ENCODE results near the gene FTCDNL1. TPM values are rescaled to one million over a fixed set of nuclear protein-coding genes. Genes with fewer than 3 reads are reported as not detected.

Gene FTCDNL1
- total and polyA plus RNA-seq, 2 of the 13 experiments (the other 11 are each of a cell fraction or from before 2014, with no cell fraction given) = 0.98 to 1.4 TPM

- no peak for FAIRE-seq
- ATAC-seq = no peak
- no peak overlapping the region for H3K4me3 ChIP-seq (replicated peaks in 1 of 3; ENCODE audit: insufficient read depth in 1 of 3, low read depth in 2 of 3, low read length in 3 of 3)
- no peak overlapping the region for H3K9ac ChIP-seq (ENCODE audit: insufficient read depth, low read depth, low read length)
- peaks cover 0 to 6% of the 10 kb centered on the region in 2 experiments; a peak in 2 of 5 replicates for H3K27me3 ChIP-seq (ENCODE audit: control insufficient read depth in 1 of 2, insufficient read depth in 2 of 2, low read length in 2 of 2)
- no peak overlapping the region for H2AFZ ChIP-seq (ENCODE audit: low read length)
- in situ Hi-C loops (cut with HindIII; ENCODE audit: extremely low pct_ligation_motif_present, low pct_unique_long_range_greater_than_20kb) = no loop called here
- no peaks in the 10 kb centered on the region for H3K36me3 ChIP-seq (replicated peaks in 1 of 2; ENCODE audit: control insufficient read depth in 1 of 2, insufficient read depth in 2 of 2, low read length in 2 of 2)
- CTCF ChIA-PET (ENCODE audit: low intra/inter-chr PET ratio, low total read pairs) = no interaction called here
- no peak overlapping the region for H3K27ac ChIP-seq (ENCODE audit: extremely low read length, insufficient read depth, low read length)
- no peaks in the 10 kb centered on the region for H3K4me1 ChIP-seq (ENCODE audit: insufficient read depth, low read length)
- no TSS peak for BruUV-seq (replicated peaks)
- H4K20me1 ChIP-seq (ENCODE audit: insufficient read depth, low read length) = no peaks in the 10 kb centered on the region
- intact Hi-C loops (cut with micrococcal nuclease; ENCODE audit: unreplicated experiment) = no loop called here
- H3K79me2 ChIP-seq (ENCODE audit: insufficient read depth, low read length) = no peaks in the 10 kb centered on the region
- H3K4me2 ChIP-seq (ENCODE audit: low read depth, low read length) = no peak overlapping the region
- 20% methylated on average over 5 of the region's 5 CpGs for WGBS (ENCODE audit: low lambda C conversion rate)
- POLR2A ChIA-PET = no interaction called here
- H3K9me3 ChIP-seq (ENCODE audit: low read length) = 0 out of 2 replicates have a peak, but pooled peaks cover 8% of the 10 kb centered on the region
- no peak for DNase-seq (ENCODE audit: low spot score)
- TF ChIP-seq CREB3 (CRISPR knock-in tag; IDR thresholded peaks at IDR 0.05) (no peak), ZC3H4 (CRISPR knock-in tag; IDR thresholded peaks at IDR 0.05; ENCODE audit: borderline replicate concordance) (no peak), MLLT10 (CRISPR knock-in tag; IDR thresholded peaks at IDR 0.05) (no peak), ZNF256 (CRISPR knock-in tag; conservative IDR thresholded peaks at IDR 0.05) (no peak), ZNF124 (CRISPR knock-in tag; IDR thresholded peaks at IDR 0.05) (no peak), ZNF280D (CRISPR knock-in tag; IDR thresholded peaks at IDR 0.05) (no peak), CREBL2 (CRISPR knock-in tag; IDR thresholded peaks at IDR 0.05; ENCODE audit: borderline replicate concordance) (no peak), ZNF160 (CRISPR knock-in tag; IDR thresholded peaks at IDR 0.05) (no peak), ZNF136 (CRISPR knock-in tag; IDR thresholded peaks at IDR 0.05; ENCODE audit: low read depth) (no peak), ZNF317 (CRISPR knock-in tag; IDR thresholded peaks at IDR 0.05) (no peak), SIN3B (IDR thresholded peaks at IDR 0.05; ENCODE audit: low read length) (no peak), ZBTB46 (CRISPR knock-in tag; IDR thresholded peaks at IDR 0.05; ENCODE audit: borderline replicate concordance) (no peak), ZNF33A (CRISPR knock-in tag; IDR thresholded peaks at IDR 0.05; ENCODE audit: borderline replicate concordance) (no peak), ZNF430 (CRISPR knock-in tag; IDR thresholded peaks at IDR 0.05) (no peak), ZNF468 (CRISPR knock-in tag; IDR thresholded peaks at IDR 0.05) (no peak), HMG20B (CRISPR knock-in tag; conservative IDR thresholded peaks at IDR 0.05) (no peak)
These were observed 101.4 kb downstream of the FTCDNL1 start for GRCh38 chr2:199749571-199749970.
